ENCODE results near the gene GON7. TPM values are rescaled to one million over a fixed set of nuclear protein-coding genes. Genes with fewer than 3 reads are reported as not detected.

The GON7 gene
- total RNA-seq, 1 experiment from 2014 or later, result 11.2 TPM

GRCh38 chr14:93184391-93185348, 22.2 kb downstream of the GON7 start, which contains the start of the genes LYSET and MOAP1:
Gene LYSET, plus strand, starts transcription at chr14:93185317. Its CDS starts 89 bp downstream, at chr14:93185406.
Gene MOAP1, minus strand, starts transcription at chr14:93184897. Its CDS starts 655 bp downstream, at chr14:93184242.
- RAD21 ChIA-PET (ENCODE audit: low non-redundant PET in 1 of 2, low total read pairs in 2 of 2, uncharacterized antibody in 2 of 2, unreplicated experiment in 2 of 2), result interaction anchor here in 1 of 2 experiments (0.6 kb wide), 1 partner anchor 357 kb away, joined by 6 read pairs; no protein-coding TSS in a partner anchor
- intact Hi-C loops (cut with micrococcal nuclease), result no loop called here
- no peaks in the 10 kb centered on the region for H3K9me3 ChIP-seq (ENCODE audit: control insufficient read depth in 1 of 2, insufficient read depth in 1 of 2, low read depth in 1 of 2, low read length in 2 of 2)
- no peak within 1 kb of the TSS for H2AFZ ChIP-seq (ENCODE audit: low read depth, low read length, poor library complexity, severe bottlenecking)
- CTCF ChIA-PET, result interaction anchor here (0.6 to 2.2 kb wide), 5 partner anchors 10 to 731 kb away, joined by 3 to 10 read pairs (median 4); partner anchors contain the start of genes GON7 and UBR7
- H3K4me1 ChIP-seq (ENCODE audit: control insufficient read depth in 1 of 2, insufficient read depth in 2 of 2, low read length in 2 of 2), result peaks cover 2 to 16% of the 10 kb centered on the region in 2 experiments; a peak in 3 of 4 replicates
- H3K27me3 ChIP-seq (ENCODE audit: insufficient read depth, low read length), result no peaks in the 10 kb centered on the region
- H3K27ac ChIP-seq (ENCODE audit: low read depth, low read length), result peak within 1 kb of the TSS; percentile 94
- no TSS peak for BruUV-seq (replicated peaks)
- peak within 1 kb of the TSS; percentile 83 for H3K9ac ChIP-seq (ENCODE audit: low read length)
- H3K9me2 ChIP-seq (ENCODE audit: insufficient read depth), result no peaks in the 10 kb centered on the region
- peak within 1 kb of the TSS; percentile 71 to 94 for H3K4me3 ChIP-seq (replicated peaks in 1 of 2; ENCODE audit: low read depth in 1 of 2, low read length in 2 of 2)
- H3K4me2 ChIP-seq (ENCODE audit: low read length), result peak within 1 kb of the TSS; percentile 75
- ATAC-seq, result peak; percentile 86
- H3K79me2 ChIP-seq (ENCODE audit: insufficient read depth, low read length), result peaks cover 36% of the 10 kb centered on the region
- peaks cover 0 to 14% of the 10 kb centered on the region in 2 experiments for H3K36me3 ChIP-seq (ENCODE audit: control insufficient read depth in 1 of 2, insufficient read depth in 2 of 2, low read length in 2 of 2)
- TF ChIP-seq MAX (IDR thresholded peaks at IDR 0.05), result peak; percentile 40
- no peak for TF ChIP-seq YY1 (IDR thresholded peaks at IDR 0.05; ENCODE audit: extremely low read depth, insufficient replicate concordance, low read depth, low read length)
- TF ChIP-seq CTCF (IDR thresholded peaks at IDR 0.05 in 2 of 3, conservative IDR thresholded peaks at IDR 0.05 in 1 of 3; ENCODE audit: borderline replicate concordance in 1 of 3, insufficient read depth in 1 of 3, low read depth in 2 of 3, low read length in 2 of 3), result peak in 2 of 3 experiments; percentile 6 to 31; a peak in 2 of 6 replicates
- TF ChIP-seq SP1 (IDR thresholded peaks at IDR 0.05; ENCODE audit: low read depth), result peak; percentile 58
- no peak for TF ChIP-seq EZH2phosphoT487 (IDR thresholded peaks at IDR 0.05; ENCODE audit: borderline replicate concordance)
- peak; percentile 43; the same call in 1 of the 2 replicates for TF ChIP-seq CBX3 (IDR thresholded peaks at IDR 0.05; ENCODE audit: low read depth)
- no peak for TF ChIP-seq ZBTB33 (IDR thresholded peaks at IDR 0.05; ENCODE audit: extremely low read depth, insufficient replicate concordance, low read length)
- peak; percentile 88 for TF ChIP-seq POLR2AphosphoS5 (IDR thresholded peaks at IDR 0.05; ENCODE audit: low read depth, low read length)
- TF ChIP-seq TCF7L2 (IDR thresholded peaks at IDR 0.05; ENCODE audit: borderline replicate concordance, extremely low read depth, insufficient read depth, insufficient read length), result no peak
- TF ChIP-seq EGR1 (IDR thresholded peaks at IDR 0.05; ENCODE audit: low read depth), result peak; percentile 78
- no peak for TF ChIP-seq CEBPB (IDR thresholded peaks at IDR 0.05; ENCODE audit: low read depth)
- TF ChIP-seq FOSL1 (IDR thresholded peaks at IDR 0.05; ENCODE audit: low read depth), result 0 out of 2 replicates have a peak, but pooled peaks have one; percentile 3
- peak; percentile 96 for TF ChIP-seq ZFX (IDR thresholded peaks at IDR 0.05)
- TF ChIP-seq POLR2A (IDR thresholded peaks at IDR 0.05; ENCODE audit: borderline replicate concordance, extremely low read depth, insufficient read depth, insufficient read length), result peak; percentile 15
- TF ChIP-seq SRF (IDR thresholded peaks at IDR 0.05; ENCODE audit: low read depth), result no peak; the same call in 1 of the 2 replicates
- TF ChIP-seq SIN3A (IDR thresholded peaks at IDR 0.05; ENCODE audit: low read depth), result peak; percentile 75
- no peak for TF ChIP-seq EZH2 (IDR thresholded peaks at IDR 0.05)
- no peaks in the 10 kb centered on the region for H4K20me1 ChIP-seq (ENCODE audit: insufficient read depth)
- DNase-seq (ENCODE audit: low read depth, low spot score), result no peak
- POLR2A ChIA-PET, result interaction anchor here (0.6 to 1.0 kb wide), 5 partner anchors 10 to 72 kb away, joined by 3 to 12 read pairs (median 3); no protein-coding TSS in a partner anchor
